HG03045 (cell line): ENCODE measurements around the gene OXGR1.
"Not testable (repeated sequence)": the region's sequence is repeated elsewhere in the genome, so short reads cannot be mapped to it uniquely, and the experiment has no call there.

Experiments used
- ATAC-seq: cut with Tn5 transposase; IDR thresholded peaks from one replicate; pipeline ENCODE4 v1.9.1; 2021; ENCODE audit warnings: mild to moderate bottlenecking, moderate library complexity; ENCODE audit not compliant: unreplicated experiment

OXGR1 gene

GRCh38 chr13:97005625-97006262 lies 11.5 kb upstream of the OXGR1 start:
- ATAC-seq, result no peak

GRCh38 chr13:97004886-97005285 lies 10.6 kb upstream of the OXGR1 start:
- no peak for ATAC-seq

GRCh38 chr13:97004096-97004876 lies 10.0 kb upstream of the OXGR1 start:
- no peak for ATAC-seq

GRCh38 chr13:97003071-97003470 lies 8.8 kb upstream of the OXGR1 start:
- ATAC-seq, result no peak

- no peak for ATAC-seq
These were observed 8.3 kb upstream of the OXGR1 start for GRCh38 chr13:97002581-97002980.

GRCh38 chr13:97001636-97002035 lies 7.4 kb upstream of the OXGR1 start:
- ATAC-seq, result no peak

- ATAC-seq, result no peak
These were observed 6.1 kb upstream of the OXGR1 start for GRCh38 chr13:97000295-97000925.

GRCh38 chr13:96999091-96999490 lies 4.8 kb upstream of the OXGR1 start:
- no peak for ATAC-seq

- ATAC-seq, result no peak
These were observed 3.8 kb upstream of the OXGR1 start for GRCh38 chr13:96998051-96998450.

GRCh38 chr13:96996886-96997285 lies 2.6 kb upstream of the OXGR1 start:
- ATAC-seq, result no peak

GRCh38 chr13:96996107-96996506 lies 1.8 kb upstream of the OXGR1 start:
- ATAC-seq, result no peak

- no peak for ATAC-seq
These were observed 575 bp upstream of the OXGR1 start for GRCh38 chr13:96994858-96995243.

GRCh38 chr13:96993634-96994016 lies 651 bp downstream of the OXGR1 start:
- ATAC-seq, result no peak

GRCh38 chr13:96992633-96993032 lies 1.6 kb downstream of the OXGR1 start:
- ATAC-seq, result no peak

GRCh38 chr13:96991072-96991471 lies 3.2 kb downstream of the OXGR1 start:
- ATAC-seq, result no peak

- no peak for ATAC-seq
These were observed 5.8 kb downstream of the OXGR1 start for GRCh38 chr13:96988441-96988840.

- peak; percentile 99 for ATAC-seq
These were observed 10.2 kb downstream of the OXGR1 start for GRCh38 chr13:96984051-96984508.

GRCh38 chr13:96982672-96983071 lies 11.6 kb downstream of the OXGR1 start:
- ATAC-seq, result no peak

- ATAC-seq, result not testable (repeated sequence)
These were observed 14.4 kb downstream of the OXGR1 start for GRCh38 chr13:96979861-96980260.

- ATAC-seq, result no peak
These were observed 26.2 kb downstream of the OXGR1 start for GRCh38 chr13:96968027-96968426.

GRCh38 chr13:96967248-96967745 lies 27.0 kb downstream of the OXGR1 start:
- ATAC-seq, result no peak
